H1 (cell line): ENCODE measurements around the gene SFT2D1. TPM values are rescaled to one million over a fixed set of nuclear protein-coding genes. Genes with fewer than 3 reads are reported as not detected.

Source experiments
- CTCF ChIA-PET: fragments of 300-600 bp; sonication (Branson Sonifier 250); formaldehyde crosslinking; loops from one replicate; lab custom pipeline; 2021; ENCODE audit not compliant: partially characterized antibody; lab: Charles Lee
- POLR2A ChIA-PET: fragments of 300-600 bp; sonication (Branson Sonifier 250); formaldehyde crosslinking; loops from one replicate; lab custom pipeline; 2021; ENCODE audit warnings: inconsistent platforms; ENCODE audit not compliant: partially characterized antibody; lab: Charles Lee
- DNase-seq, 2 experiments: peaks; one replicate each; pipeline versions ENCODE4 v3.0.0 to v3.0.0-alpha.2; 2010 to 2022; ENCODE audit warnings: low spot score in 2 of 2, low read depth in 1 of 2, mixed read lengths in 1 of 2
- FAIRE-seq: peaks from 2 replicates; lab custom pipeline; 2011; peaks lifted over from hg19 to GRCh38; lab: Jason Lieb, UNC
- H2AFZ ChIP-seq: 2 replicates; pipeline ENCODE4 v1.8.1; 2012; ENCODE audit warnings: low read length, inconsistent platforms
- H2AK5ac ChIP-seq: 2 replicates; pipeline ENCODE4 v1.6.1; 2013; ENCODE audit warnings: low read depth, low read length
- H2BK120ac ChIP-seq: replicated peaks from 2 replicates; pipeline ENCODE3; 2013; ENCODE audit warnings: low read depth, low read length, inconsistent platforms
- H2BK12ac ChIP-seq: 2 replicates; pipeline ENCODE4 v1.6.1; 2013; ENCODE audit warnings: low read depth, low read length
- H2BK15ac ChIP-seq: 2 replicates; pipeline ENCODE4 v1.6.1; 2013; ENCODE audit warnings: low read length
- H2BK20ac ChIP-seq: 2 replicates; pipeline ENCODE4 v1.6.1; 2013; ENCODE audit warnings: low read length
- H2BK5ac ChIP-seq: 2 replicates; pipeline ENCODE4 v1.6.1; 2013; ENCODE audit warnings: low read depth, low read length
- H3K14ac ChIP-seq: 2 replicates; pipeline ENCODE4 v1.6.1; 2013; ENCODE audit warnings: inconsistent platforms; ENCODE audit not compliant: insufficient read length
- H3K18ac ChIP-seq: 2 replicates; pipeline ENCODE4 v1.6.1; 2013; ENCODE audit warnings: low read length; ENCODE audit errors: extremely low read depth
- H3K23ac ChIP-seq: 2 replicates; pipeline ENCODE4 v1.6.1; 2013; ENCODE audit warnings: inconsistent platforms; ENCODE audit not compliant: insufficient read length
- H3K23me2 ChIP-seq: 2 replicates; pipeline ENCODE4 v1.6.1; 2013; ENCODE audit warnings: low read depth, low read length
- H3K27ac ChIP-seq: 2 replicates; pipeline ENCODE4 v1.6.1; 2011; ENCODE audit warnings: low read depth, low read length, inconsistent platforms
- H3K27me3 ChIP-seq, 4 experiments: replicated peaks in 1 of 4; 1 replicate in 1 of 4; 2 replicates in 3 of 4; pipeline versions ENCODE4 v1.6.1 to v1.8.1; 2011 to 2013; ENCODE audit warnings: low read length in 3 of 4, mild to moderate bottlenecking in 3 of 4, inconsistent platforms in 2 of 4, mixed read lengths in 2 of 4, moderate library complexity in 1 of 4; ENCODE audit not compliant: control insufficient read depth in 3 of 4, insufficient read depth in 3 of 4; ENCODE audit errors: extremely low read depth in 1 of 4
- H3K36me3 ChIP-seq, 4 experiments: 2 replicates each; pipeline versions ENCODE4 v1.6.1 to v1.8.1; 2011 to 2013; ENCODE audit warnings: mild to moderate bottlenecking in 4 of 4, low read length in 3 of 4, moderate library complexity in 2 of 4, control low read depth in 1 of 4, inconsistent platforms in 1 of 4; ENCODE audit not compliant: insufficient read depth in 4 of 4, control insufficient read depth in 2 of 4
- H3K4ac ChIP-seq: replicated peaks from 2 replicates; pipeline ENCODE3; 2013; ENCODE audit warnings: low read length, low read depth, mixed read lengths, inconsistent platforms; ENCODE audit not compliant: insufficient read length
- H3K4me1 ChIP-seq, 4 experiments: replicated peaks in 1 of 4; 1 replicate in 1 of 4; 2 replicates in 3 of 4; pipeline versions ENCODE4 v1.6.1 to v1.8.1; 2011 to 2013; ENCODE audit warnings: low read length in 3 of 4, inconsistent platforms in 2 of 4, mixed read lengths in 1 of 4; ENCODE audit not compliant: insufficient read depth in 4 of 4, control insufficient read depth in 3 of 4
- H3K4me2 ChIP-seq, 2 experiments: 2 replicates each; pipeline versions ENCODE4 v1.6.1 to v1.8.1; 2011 to 2013; ENCODE audit warnings: low read depth in 2 of 2, low read length in 2 of 2, control low read depth in 1 of 2, inconsistent platforms in 1 of 2, mild to moderate bottlenecking in 1 of 2; ENCODE audit not compliant: insufficient read depth in 1 of 2
- H3K4me3 ChIP-seq, 4 experiments: fragments of 200-600, 300-600 bp in 1 of 4; sonication (generic), shearing (Covaris generic), sonication (Bioruptor Twin) in 1 of 4; 2 replicates each; pipeline versions ENCODE4 v1.5.1 to v1.8.1; 2011 to 2016; ENCODE audit warnings: low read length in 4 of 4, low read depth in 3 of 4, control low read depth in 2 of 4, inconsistent platforms in 2 of 4, mild to moderate bottlenecking in 2 of 4, mixed read lengths in 1 of 4, moderate library complexity in 1 of 4; ENCODE audit not compliant: insufficient read depth in 2 of 4; ENCODE audit errors: extremely low read depth in 1 of 4
- H3K56ac ChIP-seq: replicated peaks from 2 replicates; pipeline ENCODE3; 2013; ENCODE audit warnings: low read depth, mild to moderate bottlenecking, mixed read lengths, low read length, inconsistent platforms; ENCODE audit not compliant: insufficient read length
- H3K79me1 ChIP-seq: 2 replicates; pipeline ENCODE4 v1.6.1; 2013; ENCODE audit warnings: low read depth, low read length, control low read depth
- H3K79me2 ChIP-seq, 2 experiments: 2 replicates each; pipeline versions ENCODE4 v1.6.1 to v1.8.1; 2012 to 2013; ENCODE audit warnings: low read length in 2 of 2, mild to moderate bottlenecking in 2 of 2, inconsistent platforms in 1 of 2; ENCODE audit not compliant: insufficient read depth in 2 of 2, control insufficient read depth in 1 of 2
- H3K9ac ChIP-seq, 4 experiments: replicated peaks in 1 of 4; 1 replicate in 1 of 4; 2 replicates in 3 of 4; pipeline versions ENCODE4 v1.6.1 to v1.8.1; 2011 to 2013; ENCODE audit warnings: low read depth in 3 of 4, low read length in 3 of 4, control low read depth in 2 of 4, mild to moderate bottlenecking in 2 of 4, moderate library complexity in 2 of 4, inconsistent platforms in 1 of 4; ENCODE audit errors: extremely low read depth in 1 of 4
- H3K9me3 ChIP-seq, 2 experiments: 2 replicates each; pipeline versions ENCODE4 v1.6.1 to v1.8.1; 2012 to 2013; ENCODE audit warnings: mild to moderate bottlenecking in 2 of 2, moderate library complexity in 2 of 2, control low read depth in 1 of 2, inconsistent platforms in 1 of 2, low read depth in 1 of 2, low read length in 1 of 2, mixed read lengths in 1 of 2; ENCODE audit not compliant: insufficient read depth in 2 of 2
- H4K20me1 ChIP-seq, 2 experiments: replicated peaks in 1 of 2; 2 replicates each; pipeline versions ENCODE3 to v1.8.1; 2011 to 2013; ENCODE audit warnings: inconsistent platforms in 2 of 2, low read length in 2 of 2, mild to moderate bottlenecking in 1 of 2; ENCODE audit not compliant: insufficient read depth in 2 of 2, control insufficient read depth in 1 of 2
- H4K5ac ChIP-seq: 2 replicates; pipeline ENCODE4 v1.6.1; 2013; ENCODE audit warnings: low read length, low read depth, mixed read lengths, inconsistent platforms; ENCODE audit not compliant: insufficient read length
- H4K8ac ChIP-seq: 2 replicates; pipeline ENCODE4 v1.8.0; 2013; ENCODE audit warnings: mild to moderate bottlenecking, moderate library complexity, low read length, inconsistent platforms; ENCODE audit not compliant: insufficient read depth; ENCODE audit errors: extremely low read depth
- H4K91ac ChIP-seq: replicated peaks from 2 replicates; pipeline ENCODE3; 2013; ENCODE audit warnings: low read length, mixed read lengths, inconsistent platforms; ENCODE audit not compliant: insufficient read length
- ASH2L ChIP-seq: fragments of 200-600, 300-600 bp; sonication (generic); IDR thresholded peaks from one replicate; pipeline ENCODE4 v1.7.1; 2017; ENCODE audit warnings: low read length
- CREB1 ChIP-seq: IDR thresholded peaks from 2 replicates; pipeline ENCODE4 v1.6.1; 2012; ENCODE audit warnings: inconsistent platforms
- CTCF ChIP-seq, 3 experiments: IDR thresholded peaks; 1 replicate in 2 of 3; 2 replicates in 1 of 3; pipeline versions ENCODE4 v1.5.1 to v1.6.1; 2011; ENCODE audit warnings: low read length in 3 of 3, mild to moderate bottlenecking in 3 of 3, inconsistent platforms in 2 of 3, low read depth in 1 of 3, moderate library complexity in 1 of 3; ENCODE audit not compliant: insufficient read depth in 1 of 3; ENCODE audit errors: control extremely low read depth in 1 of 3
- POLR2AphosphoS5 ChIP-seq: IDR thresholded peaks from 2 replicates; pipeline ENCODE4 v1.6.1; 2011; ENCODE audit warnings: low read depth, low read length
- RAD21 ChIP-seq, 2 experiments: IDR thresholded peaks in 1 of 2; conservative IDR thresholded peaks in 1 of 2; 2 replicates each; pipeline ENCODE4 v1.6.1; 2011; ENCODE audit warnings: low read depth in 2 of 2, low read length in 2 of 2, improper control_type of control experiment in 1 of 2, inconsistent platforms in 1 of 2, mild to moderate bottlenecking in 1 of 2, moderate library complexity in 1 of 2
- RFX5 ChIP-seq: IDR thresholded peaks from 2 replicates; pipeline ENCODE4 v1.6.1; 2011; ENCODE audit warnings: low read depth, low read length, improper control_type of control experiment, borderline replicate concordance
- SAP30 ChIP-seq: fragments of 300-600 bp; sonication (generic); IDR thresholded peaks from 2 replicates; pipeline ENCODE4 v1.7.1; 2012; ENCODE audit warnings: low read length, moderate library complexity, mild to moderate bottlenecking, inconsistent platforms; ENCODE audit not compliant: insufficient read depth, insufficient replicate concordance
- SIN3A ChIP-seq, 2 experiments: IDR thresholded peaks in 1 of 2; conservative IDR thresholded peaks in 1 of 2; 2 replicates each; pipeline ENCODE4 v1.6.1; 2011 to 2012; ENCODE audit warnings: low read length in 2 of 2, improper control_type of control experiment in 1 of 2, low read depth in 1 of 2, mild to moderate bottlenecking in 1 of 2
- SP1 ChIP-seq: IDR thresholded peaks from 2 replicates; pipeline ENCODE4 v1.6.1; 2011; ENCODE audit warnings: low read depth, low read length
- TAF1 ChIP-seq: IDR thresholded peaks from 2 replicates; pipeline ENCODE4 v1.6.1; 2011; ENCODE audit warnings: mild to moderate bottlenecking, low read depth, low read length
- WGBS, 2 experiments: shearing (Covaris generic) in 1 of 2; methylation state at CpG; one replicate each; pipeline versions ENCODE4 v1.1.6 to v1.1.7; 2013 to 2015; ENCODE audit warnings: low lambda C conversion rate in 2 of 2, mixed read lengths in 2 of 2, inconsistent platforms in 1 of 2, low coverage in 1 of 2, missing lambda C conversion rate in 1 of 2; ENCODE audit not compliant: insufficient replicate concordance in 2 of 2, insufficient coverage in 1 of 2, insufficient read length in 1 of 2; ENCODE audit errors: extremely low coverage in 1 of 2, missing lambda C conversion rate in 1 of 2; 5-methylcytosine and 5-hydroxymethylcytosine counted together
- polyA plus RNA-seq, 7 experiments: library from polyadenylated mRNA; depleted of rRNA in 3 of 7; stranded (reverse) in 5 of 7; unstranded in 2 of 7; fragments of >200 nt in 5 of 7; fragments of 200-250 nt in 2 of 7; gene quantifications; 1 replicate in 5 of 7; 2 replicates in 1 of 7; 4 replicates in 1 of 7; pipeline versions ENCODE4 v1.2.1 to v1.2.3, GENCODE V29; 2011 to 2013; ENCODE audit warnings: missing spikeins in 2 of 7, mixed read lengths in 2 of 7
- total RNA-seq: library from RNA; stranded (reverse); fragmentation: NEBNext Ultra II Directional; extraction: Animal tissue kit (Norgen Biotek cat#: 25700); gene quantifications from 2 replicates; pipeline ENCODE4 v1.2.1, GENCODE V29; 2021

SFT2D1 gene
- total and polyA plus RNA-seq, 2 of the 8 experiments (the other 6 are each of a cell fraction or from before 2014, with no cell fraction given), result 52.3 to 76.1 TPM

DNA sequence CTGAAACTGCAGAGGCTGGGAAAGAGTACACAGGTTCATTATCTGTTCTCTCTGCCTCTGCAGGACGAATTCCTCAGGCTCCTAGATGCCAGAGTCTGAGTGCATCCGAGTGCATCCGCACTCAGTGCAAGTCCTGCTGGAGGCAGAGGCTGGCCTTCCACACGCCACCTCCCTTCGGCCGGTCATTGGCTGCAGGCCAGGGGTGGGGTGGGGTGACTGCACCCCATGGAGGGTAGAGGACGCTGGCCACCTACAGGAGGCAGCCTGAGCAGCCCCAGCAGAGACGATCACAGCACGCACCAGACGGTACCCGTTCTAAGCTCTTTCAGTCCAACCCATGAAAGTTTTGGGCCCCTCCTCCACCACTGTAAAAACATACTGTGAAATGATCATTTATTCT, 11.7 kb downstream of the SFT2D1 start:
- no peak overlapping the region for H2AFZ ChIP-seq
- H3K23me2 ChIP-seq, result no peaks in the 10 kb centered on the region
- no peak overlapping the region for H3K18ac ChIP-seq
- no peak overlapping the region for H4K5ac ChIP-seq
- peaks cover 3 to 31% (median 10%) of the 10 kb centered on the region in 4 experiments; a peak in 7 of 8 replicates for H3K36me3 ChIP-seq
- no peak overlapping the region for H2BK120ac ChIP-seq
- no peak overlapping the region for H4K8ac ChIP-seq
- no peak overlapping the region for H3K14ac ChIP-seq
- FAIRE-seq (peak; percentile 81), DNase-seq (peak; percentile 79 to 84)
- H4K91ac ChIP-seq, result no peak overlapping the region
- H3K9ac ChIP-seq, result no peak overlapping the region
- H3K56ac ChIP-seq, result no peak overlapping the region
- peak overlapping the region; percentile 5 to 33; a peak in 3 of 4 replicates for H3K4me2 ChIP-seq
- H3K9me3 ChIP-seq, result no peaks in the 10 kb centered on the region
- H2BK5ac ChIP-seq, result 0 out of 2 replicates have a peak overlapping the region, but pooled peaks have one; percentile 5
- peaks cover 0 to 6% (median 4%) of the 10 kb centered on the region in 4 experiments; a peak in 3 of 7 replicates for H3K4me1 ChIP-seq
- H3K4me3 ChIP-seq, result no peak overlapping the region
- H2BK12ac ChIP-seq, result no peak overlapping the region
- ChIA-PET POLR2A (interaction anchor here (1.1 kb wide), 1 partner anchor 14 kb away, joined by 3 read pairs; no protein-coding TSS in a partner anchor), CTCF (interaction anchor here (0.6 to 1.7 kb wide), 11 partner anchors 12 to 70 kb away, joined by 3 to 6 read pairs (median 4); partner anchors contain the start of genes PRR18 and SFT2D1)
- H3K79me1 ChIP-seq, result peaks cover 8% of the 10 kb centered on the region; the same call in 1 of the 2 replicates
- H3K79me2 ChIP-seq, result peaks cover 9 to 88% of the 10 kb centered on the region in 2 experiments
- H2BK20ac ChIP-seq, result no peak overlapping the region
- no peak overlapping the region for H2AK5ac ChIP-seq
- no peak overlapping the region for H3K23ac ChIP-seq
- H3K27me3 ChIP-seq, result no peaks in the 10 kb centered on the region
- H3K27ac ChIP-seq, result no peak overlapping the region
- no peak overlapping the region for H2BK15ac ChIP-seq
- WGBS, 2 experiments, result 15% methylated on average over 11 of the region's 11 CpGs; no CpG with 5 or more reads in 1 of the 2 experiments
- H4K20me1 ChIP-seq, result peaks cover 15 to 18% of the 10 kb centered on the region in 2 experiments
- H3K4ac ChIP-seq, result no peak overlapping the region
- TF ChIP-seq RAD21 (IDR thresholded peaks at IDR 0.05 in 1 of 2, conservative IDR thresholded peaks at IDR 0.05 in 1 of 2; ENCODE audit: low read depth in 2 of 2, low read length in 2 of 2) (peak; percentile 47 to 54), CTCF (IDR thresholded peaks at IDR 0.05; ENCODE audit: control extremely low read depth in 1 of 3, insufficient read depth in 1 of 3, low read depth in 1 of 3, low read length in 3 of 3) (peak; percentile 42 to 74 (median 60)), SAP30 (no peak), POLR2AphosphoS5 (peak; percentile 27; the same call in 1 of the 2 replicates), ASH2L (peak; percentile 37), SIN3A (conservative IDR thresholded peaks at IDR 0.05 in 1 of 2, IDR thresholded peaks at IDR 0.05 in 1 of 2; ENCODE audit: low read depth in 1 of 2, low read length in 2 of 2) (0 out of 4 replicates have a peak, but pooled peaks of 1 of the 2 experiments have one; percentile 39), CREB1 (peak; percentile 59; the same call in 1 of the 2 replicates), SP1 (peak; percentile 27; the same call in 1 of the 2 replicates), RFX5 (no peak), TAF1 (peak; percentile 64; the same call in 1 of the 2 replicates)
